Adipocyte (in vitro differentiated cells): ENCODE data around the gene ADD1.

ENCODE experiments used
- DNase-seq: peaks from one replicate; pipeline ENCODE4 v3.0.0-alpha.2; 2015; ENCODE audit warnings: low read depth
- H3K27me3 ChIP-seq: replicated peaks from 2 replicates; pipeline ENCODE4 v1.7.0; 2013; ENCODE audit warnings: mild to moderate bottlenecking, low read length, moderate library complexity; ENCODE audit not compliant: control insufficient read depth, insufficient read depth
- H3K36me3 ChIP-seq: 2 replicates; pipeline ENCODE4 v1.7.0; 2013; ENCODE audit warnings: low read length, mild to moderate bottlenecking, moderate library complexity; ENCODE audit not compliant: control insufficient read depth, insufficient read depth, severe bottlenecking
- H3K4me1 ChIP-seq: 2 replicates; pipeline ENCODE4 v1.7.0; 2013; ENCODE audit warnings: mild to moderate bottlenecking, low read length, moderate library complexity; ENCODE audit not compliant: control insufficient read depth, insufficient read depth
- H3K4me3 ChIP-seq: 2 replicates; pipeline ENCODE4 v1.7.0; 2013; ENCODE audit warnings: mild to moderate bottlenecking, low read length, moderate library complexity
- H3K9ac ChIP-seq: 2 replicates; pipeline ENCODE4 v1.7.0; 2013; ENCODE audit warnings: mild to moderate bottlenecking, low read length, moderate library complexity
- H3K9me3 ChIP-seq: 2 replicates; pipeline ENCODE4 v1.7.0; 2013; ENCODE audit warnings: mild to moderate bottlenecking, low read length, moderate library complexity; ENCODE audit not compliant: control insufficient read depth

Gene ADD1

GRCh38 chr4:2887343-2887742 lies 43.7 kb downstream of the ADD1 start:
- Histone ChIP-seq H3K4me3 (no peak overlapping the region), H3K9ac (no peak overlapping the region), H3K27me3 (no peaks in the 10 kb centered on the region), H3K9me3 (no peaks in the 10 kb centered on the region), H3K4me1 (peaks cover 23% of the 10 kb centered on the region), H3K36me3 (peaks cover 43% of the 10 kb centered on the region)
- no peak for DNase-seq

- Histone ChIP-seq H3K27me3 (no peaks in the 10 kb centered on the region), H3K9me3 (no peaks in the 10 kb centered on the region), H3K4me1 (peaks cover 36% of the 10 kb centered on the region), H3K4me3 (no peak overlapping the region), H3K9ac (no peak overlapping the region), H3K36me3 (peaks cover 30% of the 10 kb centered on the region)
- peak; percentile 37 for DNase-seq
Measured at GRCh38 chr4:2888886-2889285, 45.2 kb downstream of the ADD1 start.

- Histone ChIP-seq H3K9me3 (no peaks in the 10 kb centered on the region), H3K4me3 (peak overlapping the region; percentile 1), H3K36me3 (peaks cover 27% of the 10 kb centered on the region), H3K4me1 (peaks cover 40% of the 10 kb centered on the region), H3K9ac (peak overlapping the region; percentile 53), H3K27me3 (no peaks in the 10 kb centered on the region)
- peak; percentile 63 for DNase-seq
Measured at GRCh38 chr4:2891294-2891693, 47.6 kb downstream of the ADD1 start.

GRCh38 chr4:2893772-2894171 lies 50.1 kb downstream of the ADD1 start:
- Histone ChIP-seq H3K9ac (peak overlapping the region; percentile 35), H3K9me3 (no peaks in the 10 kb centered on the region), H3K4me1 (peaks cover 38% of the 10 kb centered on the region), H3K36me3 (peaks cover 42% of the 10 kb centered on the region), H3K4me3 (no peak overlapping the region), H3K27me3 (no peaks in the 10 kb centered on the region)
- DNase-seq: no peak

DNA sequence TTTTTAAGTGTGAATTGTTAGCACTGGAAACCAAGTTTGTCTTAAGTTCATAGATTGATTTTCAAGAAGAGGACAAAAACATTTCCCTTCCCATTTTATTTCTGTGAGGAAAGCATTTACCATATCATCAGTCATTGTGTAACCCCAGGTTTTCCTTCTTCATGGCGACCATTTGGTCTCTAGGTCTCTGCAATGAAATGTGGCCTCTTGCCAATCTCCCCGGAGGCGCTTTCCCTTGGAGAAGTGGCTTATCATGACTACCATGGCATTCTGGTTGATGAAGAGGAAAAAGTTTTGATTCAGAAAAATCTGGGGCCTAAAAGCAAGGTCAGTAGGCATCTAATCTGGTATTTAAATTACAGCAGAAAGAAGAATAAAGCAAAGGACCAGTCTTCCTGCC lies 54.4 kb downstream of the ADD1 start:
- H3K9me3 ChIP-seq: no peaks in the 10 kb centered on the region
- H3K36me3 ChIP-seq: peaks cover 76% of the 10 kb centered on the region
- DNase-seq: peak; percentile 47
- H3K27me3 ChIP-seq: no peaks in the 10 kb centered on the region
- peaks cover 13% of the 10 kb centered on the region for H3K4me1 ChIP-seq
- no peak overlapping the region for H3K9ac ChIP-seq
- no peak overlapping the region for H3K4me3 ChIP-seq

GRCh38 chr4:2900741-2901140 lies 57.1 kb downstream of the ADD1 start:
- H3K36me3 ChIP-seq: peaks cover 89% of the 10 kb centered on the region
- no peaks in the 10 kb centered on the region for H3K27me3 ChIP-seq
- DNase-seq: no peak
- H3K4me3 ChIP-seq: no peak overlapping the region
- no peaks in the 10 kb centered on the region for H3K9me3 ChIP-seq
- H3K9ac ChIP-seq: no peak overlapping the region
- H3K4me1 ChIP-seq: no peaks in the 10 kb centered on the region

DNA sequence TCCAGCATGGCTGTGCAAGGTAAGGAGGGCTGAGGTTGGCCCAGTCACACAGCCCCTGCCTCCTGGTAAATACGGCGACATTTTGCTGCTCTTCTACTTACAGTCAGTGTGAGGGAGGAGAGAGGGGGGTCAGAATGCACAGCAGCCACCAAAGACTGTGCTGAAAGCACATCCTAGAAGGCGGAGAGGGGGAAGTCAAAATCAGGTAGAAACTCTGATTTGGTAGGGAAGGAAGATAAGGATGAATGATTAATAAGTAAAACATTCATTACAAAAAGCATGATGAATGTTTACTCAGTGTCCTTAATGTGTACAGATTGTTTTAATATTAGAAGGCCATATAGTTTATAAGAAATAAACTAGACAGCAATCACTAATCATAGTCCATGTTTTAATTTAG lies 57.5 kb downstream of the ADD1 start:
- Histone ChIP-seq H3K27me3 (no peaks in the 10 kb centered on the region), H3K36me3 (peaks cover 90% of the 10 kb centered on the region)
- DNase-seq: no peak

GRCh38 chr4:2902126-2902525 lies 58.5 kb downstream of the ADD1 start:
- DNase-seq: no peak
- Histone ChIP-seq H3K4me1 (no peaks in the 10 kb centered on the region), H3K4me3 (no peak overlapping the region), H3K9ac (no peak overlapping the region), H3K27me3 (no peaks in the 10 kb centered on the region), H3K36me3 (peaks cover 90% of the 10 kb centered on the region), H3K9me3 (no peaks in the 10 kb centered on the region)

More for the DNA sequence above, 57.5 kb downstream of the ADD1 start:
- Histone ChIP-seq H3K9ac (no peak overlapping the region), H3K4me3 (no peak overlapping the region), H3K4me1 (no peaks in the 10 kb centered on the region), H3K9me3 (no peaks in the 10 kb centered on the region)

GRCh38 chr4:2905544-2905943 lies 61.9 kb downstream of the ADD1 start:
- Histone ChIP-seq H3K9ac (no peak overlapping the region), H3K36me3 (peaks cover 92% of the 10 kb centered on the region), H3K9me3 (no peaks in the 10 kb centered on the region), H3K4me1 (no peaks in the 10 kb centered on the region), H3K27me3 (no peaks in the 10 kb centered on the region), H3K4me3 (no peak overlapping the region)
- no peak for DNase-seq

DNA sequence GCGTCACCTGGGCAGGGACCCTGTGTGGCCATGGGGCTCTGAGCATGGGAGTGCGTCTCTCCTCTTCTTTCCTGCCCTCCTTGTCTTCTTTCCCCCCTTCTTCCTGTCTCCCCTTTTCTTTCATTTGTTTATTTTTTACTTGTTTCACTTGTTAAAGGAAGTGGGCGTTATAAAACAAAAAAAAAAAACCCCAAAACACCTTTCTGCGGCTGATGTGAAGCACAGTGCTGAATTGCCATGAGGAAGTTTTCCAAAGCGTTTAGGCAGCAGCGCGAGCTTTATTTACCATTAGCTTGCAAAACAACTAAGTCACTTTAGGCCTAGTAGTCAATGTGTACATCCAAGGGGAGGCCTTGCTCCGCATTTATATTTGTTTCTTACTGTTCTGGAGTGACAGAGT lies 62.6 kb downstream of the ADD1 start:
- DNase-seq: no peak
- Histone ChIP-seq H3K9me3 (no peaks in the 10 kb centered on the region), H3K4me1 (no peaks in the 10 kb centered on the region), H3K27me3 (no peaks in the 10 kb centered on the region), H3K9ac (no peak overlapping the region), H3K36me3 (peaks cover 92% of the 10 kb centered on the region), H3K4me3 (no peak overlapping the region)

DNA sequence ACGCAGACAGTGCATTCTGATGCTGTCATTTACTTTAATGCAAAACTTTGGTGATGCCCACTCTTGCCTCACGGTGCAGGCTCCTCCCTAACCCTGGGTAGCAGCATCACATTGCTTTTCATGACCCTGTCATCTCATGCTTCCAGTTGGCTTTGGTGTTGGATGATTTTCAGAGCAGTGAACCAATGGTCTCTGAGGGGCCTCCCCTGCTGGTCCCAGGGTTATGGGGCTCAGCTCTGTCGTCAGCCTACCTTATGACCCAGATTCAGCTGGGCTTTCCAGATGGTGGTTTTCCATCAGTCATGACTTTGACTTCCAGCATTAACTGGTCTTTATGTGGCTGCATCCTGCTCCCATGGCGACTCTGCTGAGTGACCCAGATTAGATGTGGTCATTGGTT lies 63.6 kb downstream of the ADD1 start:
- Histone ChIP-seq H3K36me3 (peaks cover 93% of the 10 kb centered on the region), H3K4me1 (no peaks in the 10 kb centered on the region), H3K4me3 (no peak overlapping the region), H3K9ac (no peak overlapping the region), H3K27me3 (no peaks in the 10 kb centered on the region), H3K9me3 (no peaks in the 10 kb centered on the region)
- DNase-seq: no peak

GRCh38 chr4:2907706-2908293 lies 64.2 kb downstream of the ADD1 start:
- Histone ChIP-seq H3K36me3 (peaks cover 95% of the 10 kb centered on the region), H3K4me3 (no peak overlapping the region), H3K9me3 (no peaks in the 10 kb centered on the region), H3K9ac (no peak overlapping the region), H3K4me1 (no peaks in the 10 kb centered on the region), H3K27me3 (no peaks in the 10 kb centered on the region)
- DNase-seq: no peak
